HG03558 (cell line): Measurements from ENCODE around the gene NPHS1.
"Not testable (repeated sequence)": the region's sequence is repeated elsewhere in the genome, so short reads cannot be mapped to it uniquely, and the experiment has no call there.

Experiments
- ATAC-seq: cut with Tn5 transposase; IDR thresholded peaks from one replicate; pipeline ENCODE4 v1.9.1; 2021; ENCODE audit warnings: moderate number of reproducible peaks; ENCODE audit not compliant: unreplicated experiment; ENCODE audit errors: extremely low read depth

Gene NPHS1

GRCh38 chr19:35824150-35824549 lies 28.2 kb downstream of the NPHS1 start:
- no peak for ATAC-seq

- ATAC-seq, result no peak
Observed at GRCh38 chr19:35822579-35822978, 29.7 kb downstream of the NPHS1 start.

GRCh38 chr19:35818445-35818844 lies 33.9 kb downstream of the NPHS1 start:
- ATAC-seq, result no peak

- ATAC-seq, result no peak
Observed at GRCh38 chr19:35816846-35817245, 35.5 kb downstream of the NPHS1 start.

GRCh38 chr19:35816262-35816661 lies 36.0 kb downstream of the NPHS1 start:
- no peak for ATAC-seq

- no peak for ATAC-seq
Observed at GRCh38 chr19:35813043-35813890, 39.0 kb downstream of the NPHS1 start.

GRCh38 chr19:35812220-35813042 lies 39.9 kb downstream of the NPHS1 start, which contains the start of gene PRODH2:
Gene PRODH2 (minus strand): TSS chr19:35812845. CDS start chr19:35812805, 40 bp downstream.
- ATAC-seq, result no peak

- no peak for ATAC-seq
Observed at GRCh38 chr19:35811317-35812219, 40.7 kb downstream of the NPHS1 start.

GRCh38 chr19:35807633-35808032 lies 44.7 kb downstream of the NPHS1 start:
- ATAC-seq, result no peak

GRCh38 chr19:35806597-35806996 lies 45.7 kb downstream of the NPHS1 start:
- no peak for ATAC-seq

- no peak for ATAC-seq
Observed at GRCh38 chr19:35805526-35806102, 46.7 kb downstream of the NPHS1 start.

GRCh38 chr19:35801828-35802227 lies 50.5 kb downstream of the NPHS1 start:
- no peak for ATAC-seq

GRCh38 chr19:35797663-35798062 lies 54.6 kb downstream of the NPHS1 start:
- no peak for ATAC-seq

GRCh38 chr19:35796645-35797542 lies 55.4 kb downstream of the NPHS1 start:
- no peak for ATAC-seq

- ATAC-seq, result not testable (repeated sequence)
Observed at GRCh38 chr19:35795564-35795963, 56.7 kb downstream of the NPHS1 start.

- no peak for ATAC-seq
Observed at GRCh38 chr19:35793381-35794165, 58.7 kb downstream of the NPHS1 start.

- no peak for ATAC-seq
Observed at GRCh38 chr19:35792888-35793287, 59.4 kb downstream of the NPHS1 start.

GRCh38 chr19:35792312-35792711 lies 60.0 kb downstream of the NPHS1 start:
- ATAC-seq, result no peak
